GM19351 (cell line): ENCODE results near the gene HERC6.
"Not testable (repeated sequence)": the region's sequence is repeated elsewhere in the genome, so short reads cannot be mapped to it uniquely, and the experiment has no call there.

Experiments used
- ATAC-seq: cut with Tn5 transposase; IDR thresholded peaks from one replicate; pipeline ENCODE4 v1.9.1; 2021; ENCODE audit warnings: mild to moderate bottlenecking, moderate library complexity; ENCODE audit not compliant: unreplicated experiment

Gene HERC6

DNA sequence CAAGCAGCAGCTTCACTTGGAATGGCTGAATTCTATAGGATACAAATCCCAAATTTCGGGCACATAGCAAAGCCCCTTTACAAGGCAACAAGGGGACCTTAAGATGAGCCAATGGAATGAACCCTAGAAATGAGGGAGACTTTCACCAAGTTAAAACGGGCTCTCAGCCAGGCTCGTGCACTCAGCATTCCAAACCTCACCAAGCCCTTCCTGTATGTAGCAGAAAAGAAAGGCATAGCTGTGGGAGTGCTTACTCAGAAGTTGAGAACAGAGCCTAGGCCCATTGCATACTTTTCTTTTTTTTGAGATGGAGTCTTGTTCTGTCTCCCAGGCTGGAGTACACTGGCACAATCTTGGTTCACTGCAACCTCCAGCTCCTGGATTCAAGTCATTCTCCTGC is 67.5 kb downstream of the HERC6 start:
- ATAC-seq: no peak

DNA sequence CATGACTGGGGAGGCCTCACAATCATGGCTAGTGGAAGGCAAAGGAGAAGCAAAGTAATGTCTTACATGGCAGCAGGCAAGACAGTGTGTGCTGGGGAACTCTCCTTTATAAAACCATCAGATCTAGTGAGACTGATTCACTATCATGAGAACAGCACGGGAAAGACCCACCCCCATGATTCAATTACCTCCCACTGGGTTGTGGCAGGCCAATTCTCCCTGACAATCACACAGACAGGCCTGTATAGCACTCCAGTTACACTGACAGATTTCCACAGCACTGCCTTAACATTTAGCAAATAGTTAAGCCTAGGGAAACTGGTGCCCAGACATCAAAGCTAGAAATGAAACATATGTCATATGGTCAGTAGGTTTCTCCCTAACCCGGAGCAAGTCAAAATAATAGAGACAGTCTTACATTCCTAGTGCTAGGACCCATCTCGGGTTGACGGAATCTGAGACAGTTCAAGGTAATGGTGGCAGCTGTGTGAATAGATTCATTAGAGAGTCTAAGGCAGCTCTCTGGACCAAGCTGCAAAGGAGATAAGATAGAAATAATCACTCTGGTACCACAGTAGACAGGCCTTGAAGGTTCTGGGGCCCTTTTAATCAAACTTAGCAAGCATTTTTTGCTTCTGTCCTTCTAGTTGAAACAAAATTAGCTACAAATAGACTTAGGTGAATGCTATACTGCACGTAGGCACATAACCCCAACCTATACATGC is 68.9 kb downstream of the HERC6 start:
- no peak for ATAC-seq

DNA sequence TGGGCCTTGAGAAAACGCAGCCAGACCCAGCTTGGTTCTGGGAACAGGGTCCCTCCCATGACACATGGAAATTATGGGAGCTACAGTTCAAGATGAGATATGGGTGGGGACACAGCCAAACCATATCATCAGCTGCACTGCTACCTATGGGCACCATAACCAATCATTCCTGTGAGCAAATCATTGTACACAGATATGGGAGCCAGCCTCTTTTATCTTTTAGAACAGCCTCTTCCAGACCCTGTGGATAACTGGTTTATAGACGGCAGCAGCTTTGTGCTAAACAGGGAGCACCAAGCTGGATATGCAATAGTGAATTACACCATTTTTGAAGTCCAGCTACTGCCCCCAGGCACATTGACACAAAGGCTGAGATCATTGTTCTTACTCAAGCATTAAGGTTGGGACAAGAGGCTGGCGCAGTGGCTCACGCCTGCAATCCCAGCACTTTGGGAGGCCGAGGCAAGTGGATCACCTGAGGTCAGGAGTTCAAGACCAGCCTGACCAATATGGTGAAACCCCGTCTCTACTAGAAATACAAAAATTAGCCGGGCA is 69.6 kb downstream of the HERC6 start:
- ATAC-seq: not testable (repeated sequence)

DNA sequence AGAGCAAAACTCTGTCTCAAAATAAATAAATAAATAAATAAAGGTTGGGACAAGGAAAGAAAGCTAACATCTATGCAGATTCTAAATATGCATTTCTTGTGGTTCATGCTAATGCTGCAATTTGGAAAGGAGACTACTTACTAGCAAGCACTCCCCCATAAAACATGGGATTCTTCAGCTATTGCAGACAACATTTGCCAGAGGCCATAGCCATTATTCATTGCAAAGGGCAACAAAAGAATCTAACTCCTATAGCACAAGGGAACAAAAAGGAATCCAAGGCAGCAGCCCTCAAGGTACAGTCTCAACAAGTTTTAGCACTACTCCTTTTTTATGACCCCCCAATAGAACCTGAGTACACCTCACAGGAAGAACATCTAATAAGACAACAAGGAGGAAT is 70.2 kb downstream of the HERC6 start:
- no peak for ATAC-seq

DNA sequence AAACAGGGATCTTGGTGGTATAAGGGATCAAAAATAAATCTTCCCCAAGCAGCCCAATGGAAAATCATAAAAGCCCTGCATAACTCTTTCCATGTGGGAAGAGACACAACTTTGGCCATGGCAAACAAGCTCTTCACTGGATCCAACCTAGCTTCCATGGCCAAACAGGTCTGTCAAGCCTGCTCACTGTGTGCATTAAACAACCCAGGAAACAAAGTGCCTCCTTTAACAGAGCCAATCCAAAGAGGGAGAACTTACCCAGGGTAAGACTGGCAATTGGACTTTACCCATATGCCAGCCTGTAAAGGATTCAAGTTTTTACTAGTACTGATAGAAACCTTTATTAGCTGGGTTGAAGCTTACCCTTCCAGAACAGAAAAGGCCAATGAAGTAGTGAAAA is 70.6 kb downstream of the HERC6 start:
- ATAC-seq: no peak

DNA sequence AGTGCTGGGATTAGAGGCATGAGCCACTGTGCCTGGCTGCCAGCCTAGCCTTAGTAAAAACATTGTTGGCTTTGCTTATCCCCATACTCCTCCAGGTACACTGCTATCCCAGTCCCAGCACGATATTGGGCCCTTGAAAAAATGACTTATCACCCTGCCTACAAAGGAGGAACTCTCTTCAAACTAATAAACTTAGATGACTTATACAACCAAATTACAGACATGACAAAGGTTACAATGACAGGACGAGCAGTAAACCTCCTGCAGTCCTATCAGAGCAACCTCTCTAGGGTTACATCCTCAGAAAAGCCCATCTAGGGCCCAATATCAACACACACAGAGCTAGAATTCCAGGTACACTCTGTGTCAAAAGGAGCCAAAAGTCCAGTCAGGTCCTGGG is 72.6 kb downstream of the HERC6 start:
- no peak for ATAC-seq

DNA sequence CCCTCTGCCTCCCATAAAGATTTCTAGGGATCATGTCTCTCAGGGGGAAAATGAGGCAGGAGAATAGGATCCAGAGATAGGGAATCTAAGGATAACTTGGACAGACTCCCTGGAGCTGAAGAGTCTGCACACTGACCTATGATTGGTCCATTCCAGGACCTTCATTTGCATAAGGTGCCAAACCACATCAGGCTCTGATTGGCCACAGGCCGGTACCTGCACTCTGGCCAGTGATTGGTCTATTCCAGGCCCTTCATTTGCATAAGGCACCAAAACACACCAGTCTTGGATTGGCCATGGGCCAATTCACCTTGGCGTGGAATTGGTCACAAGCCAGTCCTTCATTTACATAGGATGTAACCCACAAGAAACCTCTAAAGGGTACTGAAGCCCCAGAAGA is 74.3 kb downstream of the HERC6 start:
- no peak for ATAC-seq

DNA sequence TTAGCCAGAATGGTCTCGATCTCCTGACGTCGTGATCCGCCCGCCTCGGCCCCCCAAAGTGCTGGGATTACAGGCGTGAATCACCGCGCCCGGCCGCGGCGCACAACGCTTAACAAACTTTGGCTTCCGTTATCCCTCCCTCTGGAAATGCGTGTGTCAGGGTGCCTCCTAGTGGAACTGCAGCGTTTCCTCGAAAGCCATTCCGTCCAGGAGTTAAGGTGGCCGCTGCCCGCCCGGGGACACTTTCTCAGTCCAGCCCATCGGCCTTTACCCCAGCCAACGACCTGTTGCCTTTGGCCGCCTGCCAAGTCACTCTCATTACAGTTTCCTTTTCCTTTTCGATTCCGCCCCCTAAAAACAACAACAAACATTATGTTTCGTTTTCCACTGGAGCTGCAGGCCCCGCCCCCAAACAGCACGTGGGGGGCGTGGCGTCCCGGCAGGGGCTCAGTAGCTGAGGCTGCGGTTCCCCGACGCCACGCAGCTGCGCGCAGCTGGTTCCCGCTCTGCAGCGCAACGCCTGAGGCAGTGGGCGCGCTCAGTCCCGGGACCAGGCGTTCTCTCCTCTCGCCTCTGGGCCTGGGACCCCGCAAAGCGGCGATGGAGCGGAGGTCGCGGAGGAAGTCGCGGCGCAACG is 78.1 kb downstream of the HERC6 start, which contains the start of gene HERC5:
Gene HERC5 (plus strand): TSS at position 450 of the 637 bp plus-strand sequence. CDS start 151 bp downstream, at position 601.
- ATAC-seq: peak; percentile 91

DNA sequence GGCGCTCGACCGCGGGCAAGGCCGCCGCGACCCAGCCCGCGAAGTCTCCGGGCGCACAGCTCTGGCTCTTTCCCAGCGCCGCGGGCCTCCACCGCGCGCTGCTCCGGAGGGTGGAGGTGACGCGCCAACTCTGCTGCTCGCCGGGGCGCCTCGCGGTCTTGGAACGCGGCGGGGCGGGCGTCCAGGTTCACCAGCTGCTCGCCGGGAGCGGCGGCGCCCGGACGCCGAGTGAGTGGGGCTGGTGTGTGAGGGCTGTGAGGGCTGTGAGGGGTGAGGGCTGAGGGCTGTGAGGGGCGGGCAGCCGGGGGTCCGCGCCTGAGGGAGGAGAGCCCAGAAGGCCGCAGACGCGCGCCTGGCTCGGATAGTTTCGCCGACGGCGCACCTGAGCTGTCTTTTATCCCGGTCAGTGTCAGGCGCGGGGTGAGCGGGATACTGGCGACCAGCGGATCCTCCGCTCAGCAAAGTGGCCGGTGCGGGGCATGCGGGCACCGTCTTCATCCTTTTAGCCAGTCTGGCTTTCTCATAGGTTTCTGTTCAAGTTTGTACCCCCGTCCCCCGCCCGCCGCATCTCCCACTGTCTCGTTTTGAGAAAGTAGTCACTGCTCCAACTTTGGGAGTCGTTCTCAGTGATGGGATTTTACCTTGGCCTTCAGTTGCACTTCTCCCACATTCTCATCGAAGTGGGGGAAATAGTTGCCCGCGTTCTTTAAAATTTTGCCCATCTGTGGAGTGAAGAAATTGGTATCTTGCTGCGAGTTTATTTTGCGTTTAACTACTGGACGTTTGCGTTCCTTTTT is 78.9 kb downstream of the HERC6 start:
- ATAC-seq: peak; percentile 39

DNA sequence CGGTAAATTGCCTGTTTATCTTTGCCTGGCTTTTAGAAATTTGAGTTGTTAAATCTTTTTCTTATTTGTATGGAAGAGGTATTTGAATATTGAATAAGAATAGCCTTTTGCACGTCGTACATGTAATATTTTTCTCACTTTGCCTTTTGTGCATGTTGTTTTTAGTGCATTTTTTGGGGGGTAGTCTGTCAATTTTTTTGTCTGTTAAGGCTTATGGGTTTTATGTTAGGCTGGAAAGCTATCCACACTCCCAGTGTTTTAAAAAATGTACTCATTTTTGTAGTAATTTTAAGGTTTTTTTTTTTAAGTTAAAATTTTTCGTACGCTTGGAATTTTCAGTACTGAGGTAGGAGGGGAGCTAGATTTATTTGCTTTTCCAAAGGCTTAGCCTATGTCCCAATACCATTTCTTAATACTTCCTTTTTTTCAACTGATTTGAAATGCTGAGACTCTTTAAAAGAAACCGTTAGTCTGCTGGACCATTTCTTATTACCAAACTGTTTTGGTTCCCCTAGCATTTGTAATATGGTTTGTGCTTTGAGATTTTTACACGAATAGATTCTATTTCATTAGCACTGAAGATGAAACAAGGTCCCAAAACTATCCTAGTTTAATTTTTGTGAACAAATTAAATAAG is 79.6 kb downstream of the HERC6 start:
- ATAC-seq: no peak

DNA sequence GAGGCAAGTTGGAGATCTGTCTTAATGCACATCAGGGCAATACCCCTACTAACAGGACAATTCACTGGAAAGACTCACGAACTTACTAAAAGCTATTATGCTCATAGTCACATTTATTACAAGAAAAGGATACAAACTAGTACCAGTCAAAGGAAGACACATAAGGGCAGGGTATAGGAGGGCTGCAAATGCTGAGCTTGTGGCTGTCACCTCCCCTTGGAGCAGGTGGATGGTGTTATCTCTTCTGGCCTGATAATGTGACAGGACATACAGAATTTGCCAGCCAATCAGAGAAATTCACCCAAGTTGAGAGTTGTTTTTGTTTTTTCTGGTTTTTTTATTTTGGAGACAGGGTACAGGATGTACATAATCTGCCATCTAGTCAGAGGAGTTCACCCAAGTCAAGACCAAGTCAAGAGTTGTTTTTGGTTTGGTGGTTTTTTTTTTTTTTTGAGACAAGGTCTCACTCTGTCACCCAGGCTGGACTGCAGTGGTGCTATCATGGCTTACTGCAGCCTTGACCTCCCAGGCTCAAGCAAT is 87.1 kb downstream of the HERC6 start:
- ATAC-seq: no peak

DNA sequence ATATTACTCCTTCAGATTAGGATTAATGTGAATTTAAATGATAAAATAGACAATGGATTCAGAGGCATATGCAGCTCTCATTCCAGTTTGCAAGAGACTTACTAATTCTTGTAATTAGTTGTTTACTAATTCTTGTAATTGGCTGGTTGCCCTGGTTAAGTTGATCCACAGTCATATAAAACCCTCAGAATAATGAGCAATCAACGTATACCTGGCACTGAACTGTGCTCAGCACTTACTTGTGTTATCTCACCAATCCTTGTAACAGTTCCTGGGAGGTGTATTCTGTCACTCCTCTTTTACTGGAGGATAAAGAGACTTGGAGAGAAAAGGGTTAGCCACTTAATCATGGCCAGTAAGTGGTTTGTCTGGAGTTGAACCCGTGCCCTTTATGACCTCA is 88.7 kb downstream of the HERC6 start:
- ATAC-seq: no peak

DNA sequence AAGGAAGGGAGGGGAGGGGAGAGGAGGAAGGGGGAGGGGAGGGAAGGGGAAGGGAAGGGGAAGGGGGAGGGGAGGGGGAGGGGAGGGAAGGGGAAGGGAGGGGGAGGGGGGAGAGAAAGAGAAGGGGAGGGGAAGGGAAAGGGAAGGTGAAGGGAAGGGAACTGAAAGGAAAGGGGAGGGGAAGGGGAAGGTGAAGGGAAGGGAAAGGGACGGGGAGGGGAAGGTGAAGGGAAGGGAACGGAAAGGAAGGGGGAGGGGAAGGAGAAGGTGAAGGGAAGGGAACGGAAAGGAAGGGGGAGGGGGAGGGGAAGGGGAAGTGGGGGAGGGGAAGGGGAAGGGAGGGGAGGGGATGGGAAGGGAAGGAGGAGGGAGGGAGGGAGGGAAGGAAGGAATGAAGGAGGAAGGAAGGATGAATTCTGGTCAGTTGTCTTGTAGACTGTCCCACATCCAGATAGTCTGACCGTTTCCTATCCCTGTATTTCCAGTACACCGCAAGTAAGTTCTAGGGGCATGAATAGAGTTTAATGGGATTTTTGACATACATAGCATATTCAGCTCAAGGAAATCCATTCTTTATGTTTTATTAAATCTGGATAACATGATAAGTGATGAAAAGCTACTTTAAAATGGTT is 98.7 kb downstream of the HERC6 start:
- ATAC-seq: no peak

DNA sequence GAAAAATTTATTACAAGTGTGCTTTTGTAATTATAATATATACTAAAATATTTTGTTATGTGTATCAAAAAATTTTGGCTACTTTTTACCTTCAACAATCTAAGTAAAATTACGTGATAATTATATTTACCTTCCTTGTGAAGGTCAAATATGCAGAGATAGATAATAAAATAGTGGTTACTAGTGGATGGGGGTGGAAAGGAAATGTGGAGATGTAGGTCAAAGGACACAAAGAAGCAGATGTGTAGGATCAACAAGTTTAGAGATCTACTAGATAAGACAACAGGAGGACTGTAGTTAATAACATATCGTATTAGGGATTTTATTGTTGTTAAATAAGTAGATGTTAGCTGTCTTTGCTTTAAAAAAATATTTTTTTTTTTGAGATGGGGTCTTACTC is 99.6 kb downstream of the HERC6 start:
- ATAC-seq: no peak

DNA sequence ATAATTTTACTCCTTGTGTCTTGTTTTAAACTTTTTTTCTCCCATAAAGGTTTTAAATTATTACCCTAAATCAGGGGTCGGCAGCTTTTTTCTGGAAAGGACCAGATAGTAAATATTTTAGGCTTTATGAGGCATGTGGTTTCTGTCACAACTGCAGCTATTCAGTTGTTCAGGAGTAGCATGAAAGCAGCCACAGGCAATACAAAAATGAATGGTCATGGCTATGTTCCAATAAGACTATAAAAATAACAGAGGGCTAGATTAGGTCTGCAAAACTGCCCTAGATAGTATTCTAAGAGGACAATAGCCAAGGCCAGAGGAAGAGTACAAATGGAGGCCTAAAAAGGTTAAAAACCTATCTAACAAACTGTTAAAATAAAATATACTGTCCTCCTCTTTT is 102.9 kb downstream of the HERC6 start:
- ATAC-seq: no peak

DNA sequence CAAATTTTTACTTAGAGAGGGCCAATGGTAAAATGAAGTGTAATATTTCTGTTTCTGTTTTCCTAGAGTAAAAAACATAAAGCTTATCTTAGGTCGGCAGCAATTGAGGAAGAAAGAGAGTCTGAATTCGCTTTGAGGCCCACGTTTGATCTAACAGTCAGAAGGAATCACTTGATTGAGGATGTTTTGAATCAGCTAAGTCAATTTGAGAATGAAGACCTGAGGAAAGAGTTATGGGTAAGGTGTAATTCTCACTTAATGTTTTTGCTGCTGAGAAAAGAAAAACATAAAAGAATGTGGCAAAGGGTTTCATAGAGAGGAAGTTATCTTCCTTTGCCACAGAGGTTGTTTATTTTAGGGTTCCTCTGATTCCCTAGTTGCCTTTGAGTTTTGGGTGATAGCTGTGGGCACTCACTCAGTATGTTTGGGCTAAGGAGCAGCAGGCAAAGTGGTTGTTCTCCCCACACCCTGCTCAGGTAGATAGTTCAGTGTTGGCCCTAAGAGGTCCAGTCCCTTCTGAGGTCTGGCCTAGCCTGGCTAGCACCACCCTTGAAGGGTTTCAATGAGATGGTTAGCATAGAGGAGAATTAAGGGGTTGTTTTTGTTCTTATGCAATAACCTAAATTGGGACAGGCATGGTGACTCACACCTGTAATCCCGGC is 110.6 kb downstream of the HERC6 start:
- ATAC-seq: no peak
